ENCODE measurements around the gene RUBCN. TPM values are rescaled to one million over a fixed set of nuclear protein-coding genes. Genes with fewer than 3 reads are reported as not detected.

RUBCN gene
- total RNA-seq, 1 donor from 2014 or later = 46.1 TPM

DNA sequence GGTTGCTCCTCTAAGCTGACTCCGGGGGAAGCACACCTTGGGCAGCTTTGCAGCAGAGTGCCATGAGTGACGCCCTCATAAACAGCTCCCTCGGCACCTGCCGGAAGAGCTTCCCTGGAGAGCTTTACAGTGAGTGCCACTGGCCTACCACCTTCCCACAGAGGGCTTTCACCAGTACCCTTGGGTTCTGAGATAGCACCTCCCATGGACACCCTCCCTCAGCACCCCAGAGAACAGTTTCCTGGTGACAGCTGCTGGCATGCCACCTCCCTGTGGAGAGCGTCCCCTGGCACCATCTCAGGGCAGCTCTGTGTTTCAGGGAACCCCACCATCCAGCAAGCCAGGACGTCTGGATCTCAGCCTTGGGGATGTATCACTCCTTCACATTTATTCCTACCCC is 49.1 kb downstream of the RUBCN start:
- Mint-ChIP-seq H3K27me3 (ENCODE audit: unreplicated experiment) (no peaks in the 10 kb centered on the region), H3K36me3 (ENCODE audit: unreplicated experiment) (peaks cover 5% of the 10 kb centered on the region), H3K4me3 (ENCODE audit: unreplicated experiment) (no peak overlapping the region), H3K4me1 (ENCODE audit: low read depth, unreplicated experiment) (no peaks in the 10 kb centered on the region), H3K27ac (ENCODE audit: unreplicated experiment) (no peak overlapping the region), H3K9me3 (ENCODE audit: unreplicated experiment) (no peaks in the 10 kb centered on the region)
- no peak for DNase-seq
- TF ChIP-seq, protein P1, sequence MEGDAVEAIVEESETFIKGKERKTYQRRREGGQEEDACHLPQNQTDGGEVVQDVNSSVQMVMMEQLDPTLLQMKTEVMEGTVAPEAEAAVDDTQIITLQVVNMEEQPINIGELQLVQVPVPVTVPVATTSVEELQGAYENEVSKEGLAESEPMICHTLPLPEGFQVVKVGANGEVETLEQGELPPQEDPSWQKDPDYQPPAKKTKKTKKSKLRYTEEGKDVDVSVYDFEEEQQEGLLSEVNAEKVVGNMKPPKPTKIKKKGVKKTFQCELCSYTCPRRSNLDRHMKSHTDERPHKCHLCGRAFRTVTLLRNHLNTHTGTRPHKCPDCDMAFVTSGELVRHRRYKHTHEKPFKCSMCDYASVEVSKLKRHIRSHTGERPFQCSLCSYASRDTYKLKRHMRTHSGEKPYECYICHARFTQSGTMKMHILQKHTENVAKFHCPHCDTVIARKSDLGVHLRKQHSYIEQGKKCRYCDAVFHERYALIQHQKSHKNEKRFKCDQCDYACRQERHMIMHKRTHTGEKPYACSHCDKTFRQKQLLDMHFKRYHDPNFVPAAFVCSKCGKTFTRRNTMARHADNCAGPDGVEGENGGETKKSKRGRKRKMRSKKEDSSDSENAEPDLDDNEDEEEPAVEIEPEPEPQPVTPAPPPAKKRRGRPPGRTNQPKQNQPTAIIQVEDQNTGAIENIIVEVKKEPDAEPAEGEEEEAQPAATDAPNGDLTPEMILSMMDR (IDR thresholded peaks at IDR 0.05; ENCODE audit: partially characterized antibody, unreplicated experiment) = no peak

DNA sequence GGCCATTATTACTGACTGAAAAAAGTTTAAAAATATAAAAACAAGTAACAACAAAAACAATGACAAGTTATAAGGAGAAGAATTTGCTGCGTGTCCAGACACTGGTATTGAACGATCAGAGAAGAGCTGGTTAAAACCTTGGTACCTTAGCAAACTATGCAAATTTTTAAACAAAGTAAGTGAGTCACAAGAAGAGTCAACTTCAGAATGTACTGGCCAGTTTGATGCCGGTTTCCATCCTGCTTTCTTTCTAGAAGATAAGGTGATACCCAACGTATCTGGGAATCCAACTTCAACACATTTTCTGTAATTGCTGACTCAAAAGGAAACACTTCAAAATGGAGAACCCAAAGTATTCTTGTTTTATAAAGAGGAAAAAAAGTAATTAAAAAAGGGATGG is 49.8 kb downstream of the RUBCN start:
- TF ChIP-seq, protein P1 (IDR thresholded peaks at IDR 0.05; ENCODE audit: partially characterized antibody, unreplicated experiment) = no peak
- Mint-ChIP-seq H3K4me3 (ENCODE audit: unreplicated experiment) (no peak overlapping the region), H3K4me1 (ENCODE audit: low read depth, unreplicated experiment) (peaks cover 2% of the 10 kb centered on the region), H3K27me3 (ENCODE audit: unreplicated experiment) (no peaks in the 10 kb centered on the region), H3K36me3 (ENCODE audit: unreplicated experiment) (peaks cover 11% of the 10 kb centered on the region), H3K9me3 (ENCODE audit: unreplicated experiment) (no peaks in the 10 kb centered on the region), H3K27ac (ENCODE audit: unreplicated experiment) (no peak overlapping the region)
- DNase-seq = no peak

DNA sequence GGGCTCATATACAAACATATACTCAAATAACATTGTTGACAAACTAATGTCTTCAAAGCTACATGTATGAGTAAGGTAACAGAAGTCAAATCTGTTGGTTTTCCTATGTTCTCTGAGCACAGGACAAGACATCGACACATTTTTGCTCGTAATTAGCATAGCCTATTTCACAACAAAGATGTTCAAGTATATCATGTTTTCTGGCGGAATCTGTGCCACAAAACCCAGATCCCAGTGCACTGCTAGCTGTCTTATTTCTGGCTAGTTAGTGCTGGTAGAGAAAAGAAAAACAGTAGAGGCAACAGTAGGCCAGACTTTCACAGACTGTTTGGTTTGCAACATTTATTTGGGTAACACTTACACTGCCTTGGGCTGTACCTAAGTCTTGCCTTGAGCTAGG is 51.2 kb downstream of the RUBCN start:
- peaks cover 2% of the 10 kb centered on the region for H3K4me1 Mint-ChIP-seq (ENCODE audit: low read depth, unreplicated experiment)
- H3K27ac Mint-ChIP-seq (ENCODE audit: unreplicated experiment) = no peak overlapping the region
- no peak for DNase-seq
- H3K4me3 Mint-ChIP-seq (ENCODE audit: unreplicated experiment) = no peak overlapping the region
- H3K9me3 Mint-ChIP-seq (ENCODE audit: unreplicated experiment) = no peaks in the 10 kb centered on the region
- H3K27me3 Mint-ChIP-seq (ENCODE audit: unreplicated experiment) = no peaks in the 10 kb centered on the region
- peaks cover 16% of the 10 kb centered on the region for H3K36me3 Mint-ChIP-seq (ENCODE audit: unreplicated experiment)
- TF ChIP-seq, protein P1 (IDR thresholded peaks at IDR 0.05; ENCODE audit: partially characterized antibody, unreplicated experiment) = no peak

DNA sequence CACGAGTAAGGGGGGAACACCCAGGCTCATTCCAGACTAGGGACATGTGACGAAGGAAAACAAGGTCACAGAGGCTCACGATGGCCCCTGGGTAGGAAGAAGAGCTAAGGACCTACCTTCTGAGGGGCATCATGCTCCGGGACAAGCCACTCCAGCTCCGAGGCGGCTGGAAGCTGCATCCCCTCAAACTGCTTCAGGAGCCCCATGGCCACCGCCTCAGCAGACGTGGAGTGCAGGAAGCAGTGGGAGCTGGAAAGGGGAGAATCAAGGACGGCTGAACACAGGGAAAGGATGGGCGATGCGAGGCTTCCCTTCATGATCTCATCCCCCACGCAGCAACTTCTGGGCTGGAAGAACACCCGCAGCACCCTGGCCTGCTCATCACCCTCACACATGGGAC is 53.5 kb downstream of the RUBCN start:
- Mint-ChIP-seq H3K4me1 (ENCODE audit: low read depth, unreplicated experiment) (peaks cover 2% of the 10 kb centered on the region), H3K36me3 (ENCODE audit: unreplicated experiment) (peaks cover 25% of the 10 kb centered on the region), H3K4me3 (ENCODE audit: unreplicated experiment) (no peak overlapping the region), H3K27ac (ENCODE audit: unreplicated experiment) (no peak overlapping the region), H3K27me3 (ENCODE audit: unreplicated experiment) (no peaks in the 10 kb centered on the region), H3K9me3 (ENCODE audit: unreplicated experiment) (peaks cover 4% of the 10 kb centered on the region)
- no peak for DNase-seq
- TF ChIP-seq, protein P1 (IDR thresholded peaks at IDR 0.05; ENCODE audit: partially characterized antibody, unreplicated experiment) = no peak

DNA sequence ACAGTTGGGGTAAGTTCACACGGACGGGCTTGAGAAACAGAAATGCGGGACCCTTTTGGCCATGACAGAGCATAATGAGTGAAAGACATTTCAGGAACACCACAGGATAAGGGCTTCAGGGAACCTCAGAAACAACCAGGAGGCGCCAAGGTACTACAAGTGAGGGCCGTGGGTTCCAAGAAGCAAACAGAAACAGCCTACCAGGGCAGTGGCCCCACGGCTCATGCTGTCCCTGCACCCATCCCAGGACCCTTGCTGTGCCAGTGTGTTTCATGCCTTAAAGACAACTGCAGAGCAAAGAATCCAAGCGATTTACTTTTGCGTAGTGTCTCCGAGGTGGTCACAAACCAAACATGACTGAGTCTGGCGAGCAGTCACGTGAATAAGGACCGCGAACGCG is 54.0 kb downstream of the RUBCN start:
- Mint-ChIP-seq H3K4me3 (ENCODE audit: unreplicated experiment) (no peak overlapping the region), H3K27me3 (ENCODE audit: unreplicated experiment) (no peaks in the 10 kb centered on the region), H3K27ac (ENCODE audit: unreplicated experiment) (no peak overlapping the region), H3K4me1 (ENCODE audit: low read depth, unreplicated experiment) (peaks cover 2% of the 10 kb centered on the region), H3K36me3 (ENCODE audit: unreplicated experiment) (peaks cover 29% of the 10 kb centered on the region), H3K9me3 (ENCODE audit: unreplicated experiment) (peaks cover 7% of the 10 kb centered on the region)
- TF ChIP-seq, protein P1 (IDR thresholded peaks at IDR 0.05; ENCODE audit: partially characterized antibody, unreplicated experiment) = no peak
- no peak for DNase-seq
